GM12878 (cell line): ENCODE measurements around the gene EPN3. TPM values are rescaled to one million over a fixed set of nuclear protein-coding genes. Genes with fewer than 3 reads are reported as not detected.

ENCODE experiments used
- ATAC-seq: fragments of 200-7000 bp; cut with Tn5 transposase; 3 replicates; pipeline ENCODE4 v1.9.1; 2020; ENCODE audit warnings: mild to moderate bottlenecking, moderate library complexity
- BruUV-seq: library from RNA; stranded (reverse); fragments of 400-500 nt; replicated peaks from 2 replicates; lab custom pipeline; 2021; lab: Mats Ljungman, UMichigan
- CTCF ChIA-PET: fragments of 300-600 bp; sonication (Branson Sonifier 250); formaldehyde crosslinking; extraction: SDS; loops from one replicate; lab custom pipeline; 2021; ENCODE audit warnings: inconsistent platforms; lab: Yijun Ruan, JAX
- POLR2A ChIA-PET: fragments of 350-600 bp; formaldehyde crosslinking; extraction: SDS; loops from one replicate; lab custom pipeline; 2021; ENCODE audit warnings: inconsistent platforms; lab: Charles Lee
- RAD21 ChIA-PET: fragments of 300-600 bp; sonication (Branson Sonifier 250); formaldehyde crosslinking; loops from one replicate; lab custom pipeline; 2023; ENCODE audit warnings: antibody characterized with exemption; ENCODE audit not compliant: unreplicated experiment; lab: Charles Lee
- SMC1A ChIA-PET: fragments of 300-600 bp; sonication (Branson Sonifier 250); formaldehyde crosslinking; loops from one replicate; lab custom pipeline; 2023; ENCODE audit not compliant: unreplicated experiment, uncharacterized antibody; lab: Charles Lee
- DNase-seq: peaks from one replicate; pipeline ENCODE4 v3.0.0-alpha.2; 2011; ENCODE audit warnings: low read depth, low spot score
- FAIRE-seq: peaks from 3 replicates; lab custom pipeline; 2011; peaks lifted over from hg19 to GRCh38; lab: Jason Lieb, UNC
- H2AFZ ChIP-seq: 2 replicates; pipeline ENCODE4 v1.6.0; 2011; ENCODE audit warnings: low read depth, low read length, control low read depth; ENCODE audit not compliant: control insufficient read depth
- H3K27ac ChIP-seq: 2 replicates; pipeline ENCODE4 v1.5.1; 2011; ENCODE audit warnings: control low read depth; ENCODE audit not compliant: control insufficient read depth, insufficient read depth
- H3K27me3 ChIP-seq, 2 experiments: replicated peaks in 1 of 2; 2 replicates each; pipeline versions ENCODE4 v1.6.0 to v1.6.1; 2011; ENCODE audit warnings: low read length in 1 of 2; ENCODE audit not compliant: control insufficient read depth in 2 of 2, insufficient read depth in 2 of 2
- H3K36me3 ChIP-seq, 2 experiments: 2 replicates each; pipeline ENCODE4 v1.5.1; 2011; ENCODE audit warnings: low read length in 1 of 2; ENCODE audit not compliant: control insufficient read depth in 2 of 2, insufficient read depth in 2 of 2
- H3K4me1 ChIP-seq: 2 replicates; pipeline ENCODE4 v1.6.1; 2011; ENCODE audit warnings: mild to moderate bottlenecking, low read length, moderate library complexity, mixed read lengths; ENCODE audit not compliant: control insufficient read depth, insufficient read depth
- H3K4me2 ChIP-seq: 2 replicates; pipeline ENCODE4 v1.6.0; 2011; ENCODE audit warnings: control low read depth; ENCODE audit not compliant: control insufficient read depth, insufficient read depth
- H3K4me3 ChIP-seq: fragments of 200-600 bp; sonication (generic); 2 replicates; pipeline ENCODE4 v1.5.1; 2016
- H3K79me2 ChIP-seq: 2 replicates; pipeline ENCODE4 v1.6.0; 2011; ENCODE audit warnings: low read length; ENCODE audit not compliant: control insufficient read depth, insufficient read depth
- H3K9ac ChIP-seq: 2 replicates; pipeline ENCODE4 v1.8.0; 2011; ENCODE audit warnings: low read length, control low read depth, mixed read lengths; ENCODE audit not compliant: control insufficient read depth, insufficient read depth
- H3K9me3 ChIP-seq: replicated peaks from 3 replicates; pipeline ENCODE4 v1.5.1; 2011; ENCODE audit warnings: mild to moderate bottlenecking, low read length; ENCODE audit not compliant: control insufficient read depth, insufficient read depth
- H4K20me1 ChIP-seq: 2 replicates; pipeline ENCODE4 v1.6.0; 2011; ENCODE audit not compliant: control insufficient read depth, insufficient read depth
- CBX3 ChIP-seq: fragments of 200-600 bp; sonication (generic); IDR thresholded peaks from 2 replicates; pipeline ENCODE4 v1.6.1; 2016; ENCODE audit warnings: low read depth, borderline replicate concordance
- ETV6 ChIP-seq, 2 experiments: fragments of 450-650 bp in 1 of 2; IDR thresholded peaks in 1 of 2; conservative IDR thresholded peaks in 1 of 2; 2 replicates each; pipeline ENCODE4 v1.6.1; 2014; ENCODE audit warnings: antibody characterized with exemption in 1 of 2, borderline replicate concordance in 1 of 2, low read depth in 1 of 2, mild to moderate bottlenecking in 1 of 2, moderate library complexity in 1 of 2
- MLLT1 ChIP-seq: fragments of 450-650 bp; IDR thresholded peaks from 2 replicates; pipeline ENCODE4 v1.6.1; 2016; ENCODE audit warnings: mild to moderate bottlenecking
- NBN ChIP-seq: fragments of 450-650 bp; IDR thresholded peaks from 2 replicates; pipeline ENCODE4 v1.6.1; 2016
- POLR2A ChIP-seq: IDR thresholded peaks from 2 replicates; pipeline ENCODE4 v1.6.1; 2011; ENCODE audit warnings: low read depth, mild to moderate bottlenecking, low read length
- RBBP5 ChIP-seq: fragments of 200-600 bp; sonication (generic); conservative IDR thresholded peaks from 2 replicates; pipeline ENCODE4 v1.6.1; 2016
- RELA ChIP-seq: fragments of 450-650 bp; IDR thresholded peaks from 2 replicates; pipeline ENCODE4 v1.8.0; 2014; ENCODE audit warnings: borderline replicate concordance; ENCODE audit not compliant: partially characterized antibody
- RELB ChIP-seq: fragments of 450-650 bp; IDR thresholded peaks from 2 replicates; pipeline ENCODE4 v1.6.1; 2017; ENCODE audit warnings: low read depth, mild to moderate bottlenecking, moderate library complexity
- STAT3 ChIP-seq: IDR thresholded peaks from 2 replicates; pipeline ENCODE4 v1.6.1; 2011; ENCODE audit warnings: low read depth, low read length, improper control_type of control experiment
- TBL1XR1 ChIP-seq: IDR thresholded peaks from 2 replicates; pipeline ENCODE4 v1.6.1; 2012; ENCODE audit warnings: low read depth, low read length, improper control_type of control experiment
- TCF3 ChIP-seq: IDR thresholded peaks from 2 replicates; pipeline ENCODE4 v1.6.1; 2012; ENCODE audit warnings: low read depth, mild to moderate bottlenecking, low read length, borderline replicate concordance; ENCODE audit not compliant: insufficient read depth
- USF2 ChIP-seq: IDR thresholded peaks from 2 replicates; pipeline ENCODE4 v1.6.1; 2011; ENCODE audit warnings: low read depth, low read length, improper control_type of control experiment, borderline replicate concordance
- ZNF622 ChIP-seq: fragments of 450-650 bp; IDR thresholded peaks from 2 replicates; pipeline ENCODE4 v1.6.1; 2017; ENCODE audit warnings: mild to moderate bottlenecking, inconsistent platforms
- WGBS: methylation state at CpG from one replicate; pipeline ENCODE4 v1.1.6; 2016; ENCODE audit warnings: low lambda C conversion rate; ENCODE audit not compliant: insufficient replicate concordance, insufficient coverage; ENCODE audit errors: missing lambda C conversion rate; 5-methylcytosine and 5-hydroxymethylcytosine counted together
- in situ Hi-C: fragments of 300-500 bp; cut with MboI; formaldehyde crosslinking; loops from 9 replicates; pipeline ENCODE4 v1.14.3; 2018; ENCODE audit warnings: mixed read lengths
- intact Hi-C: fragments of 100-400 bp; cut with micrococcal nuclease; formaldehyde crosslinking; loops from one replicate; pipeline ENCODE4 v1.14.2; 2022; ENCODE audit not compliant: unreplicated experiment
- polyA plus RNA-seq, 11 experiments: library from polyadenylated mRNA; depleted of rRNA in 4 of 11; unstranded in 6 of 11; stranded (reverse) in 5 of 11; fragments of >200 nt; fragmentation: Nextera tagmentation in 4 of 11; fragmentation: Illumina TruSeq in 1 of 11; extraction: Ambion mirVana in 4 of 11; extraction: Trizol in 1 of 11; gene quantifications; 1 replicate in 1 of 11; 2 replicates in 10 of 11; pipeline versions ENCODE4 v1.2.1 to v1.2.3, GENCODE V29; 2011 to 2016; ENCODE audit warnings: inconsistent platforms in 2 of 11, missing spikeins in 2 of 11, low read depth in 1 of 11
- total RNA-seq, 4 experiments: library from RNA; depleted of rRNA in 3 of 4; stranded (reverse); fragments of >200 nt in 3 of 4; fragmentation: Illumina TruSeq in 1 of 4; extraction: Trizol in 1 of 4; gene quantifications; 2 replicates each; pipeline versions ENCODE4 v1.2.1 to v1.2.3, GENCODE V29; 2013 to 2021

Gene EPN3
- total and polyA plus RNA-seq, 10 of the 15 experiments (the other 5 are each of a cell fraction or from before 2014, with no cell fraction given): 0.04 to 0.07 TPM; not detected in 8

- TF ChIP-seq CBX3: no peak
These were observed 17.4 kb upstream of the EPN3 start (continued) for GRCh38 chr17:50514936-50515702.

- FAIRE-seq (no peak), DNase-seq (no peak), ATAC-seq (no peak)
- Histone ChIP-seq H3K27ac (no peak overlapping the region), H3K79me2 (no peaks in the 10 kb centered on the region), H4K20me1 (no peaks in the 10 kb centered on the region), H3K27me3 (no peaks in the 10 kb centered on the region), H3K9me3 (no peaks in the 10 kb centered on the region), H3K4me1 (no peaks in the 10 kb centered on the region), H3K4me2 (no peak overlapping the region), H3K9ac (no peak overlapping the region), H3K36me3 (no peaks in the 10 kb centered on the region), H3K4me3 (no peak overlapping the region), H2AFZ (no peak overlapping the region)
- WGBS: 65% methylated on average over 4 of the region's 4 CpGs
- RAD21 ChIA-PET: no interaction called here
- TF ChIP-seq RBBP5 (no peak), POLR2A (no peak), MLLT1 (no peak), ZNF622 (no peak), STAT3 (no peak), RELA (no peak), USF2 (no peak), NBN (no peak), ETV6 (conservative IDR thresholded peaks at IDR 0.05 in 1 of 2, IDR thresholded peaks at IDR 0.05 in 1 of 2; ENCODE audit: borderline replicate concordance in 1 of 2, low read depth in 1 of 2) (no peak), RELB (no peak), TCF3 (no peak), TBL1XR1 (no peak)
- CTCF ChIA-PET: no interaction called here
- POLR2A ChIA-PET: no interaction called here
- BruUV-seq: no TSS peak
- SMC1A ChIA-PET: no interaction called here
- in situ Hi-C loops: no loop called here
- intact Hi-C loops: no loop called here
These were observed 15.5 kb upstream of the EPN3 start for GRCh38 chr17:50517011-50517410.
